Inflammatory macrophage treated with lipopolysaccharide for 4 hours (primary cell): ENCODE measurements around the gene SLC5A1.

ENCODE experiments used
- DNase-seq: peaks from one replicate; pipeline ENCODE4 v3.0.0-alpha.2; 2020

SLC5A1 gene

DNA sequence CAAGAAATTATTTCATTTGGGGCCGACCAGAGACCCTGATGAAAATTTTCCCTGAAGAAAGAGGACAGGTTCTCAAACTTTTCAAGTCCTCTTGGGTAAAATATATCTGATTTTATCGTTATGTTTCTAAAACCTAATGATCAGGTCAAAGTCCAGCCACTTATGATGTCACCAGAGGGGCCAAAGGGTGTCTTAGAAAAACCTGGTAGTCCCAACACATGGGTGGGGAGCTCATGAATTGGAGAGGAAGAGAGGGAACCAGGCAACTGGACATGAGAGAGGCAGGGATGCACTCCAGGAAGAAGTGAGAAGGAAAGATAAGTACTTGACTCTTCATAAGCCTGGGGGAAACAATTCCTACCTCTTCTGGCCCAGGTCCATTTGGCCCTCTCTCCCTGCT is 9.2 kb downstream of the SLC5A1 start:
- no peak for DNase-seq

DNA sequence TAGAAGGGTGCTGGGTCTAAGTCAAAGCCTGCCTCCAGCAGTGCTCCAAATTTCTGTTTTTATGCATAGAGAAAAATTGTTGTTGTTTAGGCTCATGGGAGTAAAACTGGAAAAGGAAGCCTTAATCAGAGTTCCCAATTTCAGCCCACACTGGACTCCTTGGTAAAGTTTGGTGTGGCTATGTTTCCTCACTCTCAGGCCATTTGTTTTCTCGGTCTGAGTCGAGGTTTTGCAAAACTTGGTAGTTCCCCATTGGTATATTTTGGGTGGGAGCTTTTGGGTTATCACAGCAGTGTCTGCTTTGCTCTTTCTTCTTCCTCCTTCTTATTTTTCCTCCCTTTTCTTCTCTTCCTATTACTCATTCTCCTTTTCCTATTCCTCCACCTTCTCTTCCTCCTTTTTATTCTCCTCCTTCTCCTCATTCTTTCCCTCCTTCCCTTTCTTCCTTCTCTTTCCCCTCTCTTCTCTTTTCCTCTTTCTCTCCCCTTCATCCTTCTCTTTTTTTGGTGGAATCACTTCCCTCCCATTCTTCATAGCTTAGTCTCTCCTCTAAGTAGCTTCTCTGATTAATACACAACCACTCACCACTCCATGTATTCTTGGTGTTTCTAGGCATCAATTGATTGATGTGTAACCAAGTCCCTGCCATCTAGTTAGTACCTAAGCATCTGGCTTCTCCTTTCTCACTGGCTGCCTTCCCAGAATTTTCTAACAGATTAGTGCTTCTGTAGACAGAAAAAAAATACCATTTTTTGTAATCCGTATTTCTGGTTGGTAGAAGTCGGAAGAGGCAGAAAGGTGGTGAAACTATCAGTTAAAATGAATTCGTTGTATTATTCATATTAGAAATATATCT is 10.1 kb downstream of the SLC5A1 start:
- peak; percentile 71 for DNase-seq

DNA sequence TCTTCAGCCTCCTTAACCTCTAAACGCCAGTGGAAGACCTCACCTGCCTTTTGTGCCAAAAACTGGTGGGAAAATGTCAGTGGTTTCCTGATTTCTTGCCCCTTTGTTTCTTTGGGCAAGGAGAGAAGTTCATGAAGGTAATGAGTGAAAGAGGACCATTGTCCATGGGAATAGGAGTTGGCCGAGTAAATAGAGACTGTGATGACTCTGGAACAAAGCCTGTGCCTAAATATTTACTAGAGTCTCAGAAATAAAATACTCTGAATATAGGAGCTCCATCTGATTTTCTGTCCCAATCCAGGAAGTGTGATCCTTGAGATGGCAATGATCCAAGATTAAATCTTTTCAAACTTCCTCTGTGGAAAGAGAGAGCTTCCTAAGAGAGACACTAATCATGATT is 12.0 kb downstream of the SLC5A1 start:
- no peak for DNase-seq

DNA sequence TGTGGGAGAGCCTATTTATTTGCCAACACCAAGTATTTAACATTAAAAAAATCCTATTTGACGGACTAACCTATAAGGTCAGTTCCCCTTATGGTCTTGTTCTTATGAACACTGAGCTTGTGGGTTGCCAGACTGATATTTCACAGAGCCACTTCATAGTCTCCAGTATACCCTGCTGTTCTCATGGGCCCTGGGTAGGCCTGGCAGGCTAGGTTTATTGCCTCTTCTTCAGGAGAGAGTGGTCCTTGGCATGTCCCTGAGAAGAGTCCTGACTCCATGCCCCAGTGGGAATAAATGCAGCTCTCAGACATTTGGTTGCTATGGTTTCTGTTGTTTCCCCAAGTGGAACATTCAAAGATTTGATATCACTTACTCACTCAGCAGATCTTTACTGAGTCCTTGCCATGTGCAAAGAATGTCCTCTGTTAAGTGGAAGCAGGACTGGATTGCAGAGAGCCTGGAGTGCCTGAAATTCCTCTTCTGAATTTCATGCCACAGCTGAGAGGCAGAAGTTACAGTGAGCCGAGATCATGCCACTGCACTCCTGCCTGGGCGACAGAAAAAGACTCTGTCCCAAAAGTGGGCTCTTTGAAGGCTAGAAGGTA is 15.7 kb downstream of the SLC5A1 start:
- no peak for DNase-seq

DNA sequence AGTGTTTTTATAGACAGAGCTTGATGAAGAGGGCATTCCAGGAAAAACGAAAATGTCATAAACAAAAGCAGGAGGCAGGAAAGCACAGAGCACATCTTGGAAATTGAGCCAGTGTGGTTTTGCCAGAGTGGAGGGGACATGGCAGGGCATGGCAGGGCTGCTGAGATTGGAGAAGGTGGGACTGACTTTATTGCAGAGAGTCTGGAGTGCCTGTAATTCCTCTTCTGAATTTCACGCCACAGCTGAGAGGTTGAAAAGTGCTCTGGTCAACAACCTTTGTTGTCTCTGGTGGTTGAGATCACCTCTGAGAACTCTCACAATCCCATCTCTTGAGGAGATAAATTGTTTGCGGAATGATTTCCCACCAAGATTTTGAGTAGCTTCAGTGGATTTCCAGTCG is 16.4 kb downstream of the SLC5A1 start:
- no peak for DNase-seq

DNA sequence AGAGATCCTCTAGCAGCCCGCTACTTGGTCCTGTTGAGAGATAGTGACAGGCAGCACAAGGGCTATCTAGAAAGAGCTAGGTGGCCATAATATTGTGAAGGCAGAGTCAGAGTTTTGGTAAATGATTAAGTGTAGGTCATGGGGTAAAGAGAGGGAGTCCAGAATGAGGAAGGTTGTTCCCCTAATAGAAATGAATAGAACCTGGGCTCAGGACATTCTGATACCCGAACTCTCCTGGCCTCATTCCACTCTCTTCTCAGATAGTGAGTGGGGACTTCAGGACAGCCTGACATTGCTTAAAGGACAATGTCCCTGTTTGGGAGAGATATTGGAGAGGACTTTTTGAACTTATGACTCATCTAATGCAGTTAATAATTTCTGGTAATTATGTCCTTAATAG is 20.6 kb downstream of the SLC5A1 start:
- no peak for DNase-seq

DNA sequence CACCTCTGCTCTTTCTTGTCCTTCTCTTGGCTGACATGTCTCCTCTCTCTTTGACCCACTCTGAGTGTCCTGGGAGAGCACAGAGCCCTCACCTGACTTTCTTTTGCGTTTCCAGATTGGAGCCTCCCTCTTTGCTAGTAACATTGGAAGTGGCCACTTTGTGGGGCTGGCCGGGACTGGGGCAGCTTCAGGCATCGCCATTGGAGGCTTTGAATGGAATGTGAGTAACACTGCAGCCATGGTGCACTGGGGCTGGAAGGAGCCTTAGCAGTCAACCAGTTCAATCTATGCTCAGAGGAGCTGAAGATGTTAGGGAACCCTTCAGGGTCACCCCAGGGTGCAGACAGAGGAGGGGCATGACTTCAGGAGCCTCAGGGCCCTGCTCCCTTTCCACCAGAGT is 23.8 kb downstream of the SLC5A1 start:
- no peak for DNase-seq

DNA sequence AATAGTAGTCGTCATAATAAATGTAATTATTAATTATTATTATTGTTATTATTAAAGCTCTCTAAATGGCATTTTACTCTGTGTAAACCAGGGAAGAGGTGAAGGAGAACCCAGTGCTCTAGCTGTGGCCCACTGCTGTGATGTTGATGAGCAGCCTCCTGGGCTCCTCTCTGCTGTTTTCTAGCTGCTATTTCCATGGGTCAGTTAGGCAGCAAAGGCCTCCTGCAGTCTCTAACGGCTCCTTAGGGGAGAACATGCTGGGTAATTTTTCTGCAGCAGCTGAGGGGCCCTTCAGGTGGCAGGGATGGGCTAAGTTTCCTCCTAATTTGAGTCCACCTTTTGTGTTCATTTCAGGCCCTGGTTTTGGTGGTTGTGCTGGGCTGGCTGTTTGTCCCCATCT is 24.6 kb downstream of the SLC5A1 start:
- no peak for DNase-seq

DNA sequence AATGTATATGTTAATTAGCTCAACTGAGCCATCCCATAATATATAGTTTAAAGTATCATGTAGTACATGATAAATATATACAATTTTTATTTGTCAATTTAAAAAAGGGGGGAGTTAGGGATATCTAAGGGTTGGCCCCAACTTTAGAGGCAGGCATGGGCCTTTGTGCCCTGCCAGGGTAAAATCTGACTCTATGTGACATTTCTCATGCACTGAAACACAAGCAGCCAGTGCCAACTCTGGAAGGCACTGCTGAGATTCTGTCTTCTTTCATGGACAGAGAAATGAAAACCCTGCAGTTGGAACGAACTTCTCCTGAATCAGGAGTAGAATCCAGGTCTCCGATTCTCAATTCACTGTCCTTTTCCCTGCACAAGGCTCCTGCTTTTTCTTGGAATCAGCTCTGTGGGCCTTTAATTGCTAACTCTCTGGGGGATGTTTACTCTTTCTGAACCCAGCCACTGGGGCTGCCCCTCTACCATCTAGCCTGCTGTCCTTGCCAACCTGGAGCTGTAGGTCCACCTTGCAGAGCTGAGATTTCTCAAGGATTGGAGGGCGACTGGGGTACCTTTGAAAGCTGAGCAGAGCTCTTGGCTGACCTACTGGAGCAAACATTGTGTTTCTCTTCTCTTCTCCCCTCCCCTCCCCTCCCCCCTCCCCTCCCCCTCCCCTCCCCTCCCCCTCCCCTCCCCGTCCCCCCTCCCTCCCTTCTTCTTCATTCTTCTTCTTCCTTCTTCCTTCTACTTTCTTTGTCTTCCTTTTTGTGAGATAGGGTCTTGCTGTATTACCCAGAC is 26.7 kb downstream of the SLC5A1 start:
- DNase-seq: no peak

DNA sequence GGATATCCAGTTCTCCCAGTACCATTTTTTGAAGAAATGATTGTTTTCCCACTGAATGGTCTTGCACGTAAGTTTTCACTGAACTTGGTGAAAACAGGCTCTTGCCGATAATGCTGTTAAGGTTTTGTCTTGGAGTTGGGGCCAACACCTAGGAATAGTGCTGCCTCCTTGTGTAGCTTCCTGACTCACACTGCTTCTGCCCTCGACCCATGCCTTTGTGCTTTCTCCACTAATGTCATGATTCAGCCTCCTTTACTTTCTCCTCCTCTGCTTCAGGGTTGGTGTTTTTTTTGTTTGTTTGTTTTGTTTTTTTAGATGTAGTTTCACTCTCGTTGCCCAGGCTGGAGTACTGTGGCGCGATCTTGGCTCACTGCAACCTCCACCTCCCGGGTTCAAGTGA is 30.2 kb downstream of the SLC5A1 start:
- no peak for DNase-seq

DNA sequence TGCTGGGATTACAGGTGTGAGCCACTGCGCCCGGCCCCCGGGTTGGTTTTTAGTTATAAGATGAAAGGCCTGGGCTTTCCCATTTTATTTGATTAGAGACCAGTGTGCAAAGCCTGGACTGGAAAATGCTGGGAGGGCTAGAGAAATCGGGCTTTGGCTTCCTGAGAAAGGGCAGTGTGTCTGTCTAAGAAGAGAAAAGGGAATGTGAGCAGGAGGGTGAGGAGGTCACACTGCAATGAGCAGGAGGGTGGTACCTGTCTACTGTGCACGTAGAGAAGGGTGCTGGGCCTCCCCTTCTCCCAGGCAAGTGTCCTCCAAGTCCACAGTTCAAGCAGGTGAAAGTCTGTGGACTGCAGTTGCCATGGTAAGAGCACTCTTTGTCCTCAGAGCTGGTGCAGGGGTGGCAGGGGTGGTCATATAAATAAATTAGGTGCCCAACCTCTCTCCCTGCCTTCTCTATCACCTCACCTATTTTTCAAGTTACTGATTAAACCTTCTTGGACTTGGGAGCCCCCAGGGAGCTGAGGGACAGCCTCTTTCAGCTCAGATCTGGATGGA is 30.8 kb downstream of the SLC5A1 start:
- DNase-seq: no peak

DNA sequence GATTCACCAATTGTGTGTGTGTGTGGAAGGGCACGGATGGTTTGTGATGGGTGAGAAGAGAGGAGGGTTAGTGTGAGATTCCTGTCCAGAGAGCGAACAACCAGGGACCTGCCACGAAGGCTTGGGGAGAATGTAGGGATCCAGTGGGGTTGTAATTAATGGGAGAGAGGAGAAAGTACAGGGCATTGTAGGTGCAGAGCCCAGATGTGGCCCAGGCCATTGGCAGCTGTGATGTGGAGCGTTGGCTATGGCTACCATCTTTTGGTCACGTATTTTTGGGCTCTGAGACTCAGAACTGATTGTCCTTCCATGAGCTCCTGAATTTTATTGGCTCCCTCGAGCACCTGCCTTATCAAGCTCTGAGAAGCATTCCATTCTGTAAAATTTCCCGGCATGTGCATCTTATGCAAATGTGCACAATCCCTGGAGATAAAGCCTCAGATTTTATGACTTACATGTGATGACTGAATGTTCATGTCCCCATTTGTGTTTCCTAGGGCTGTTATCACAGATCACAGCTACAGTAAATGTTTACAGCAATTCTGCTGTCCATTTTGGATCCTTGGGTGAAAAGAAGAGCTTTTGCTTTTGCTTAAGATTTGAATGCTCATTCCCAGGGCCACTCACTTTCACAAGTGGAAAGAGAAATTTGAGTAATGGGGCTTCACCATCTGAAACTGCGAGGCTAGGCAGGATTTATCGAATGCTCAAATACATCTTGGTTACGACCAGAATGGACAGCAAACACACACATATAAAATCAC is 33.1 kb downstream of the SLC5A1 start:
- no peak for DNase-seq

DNA sequence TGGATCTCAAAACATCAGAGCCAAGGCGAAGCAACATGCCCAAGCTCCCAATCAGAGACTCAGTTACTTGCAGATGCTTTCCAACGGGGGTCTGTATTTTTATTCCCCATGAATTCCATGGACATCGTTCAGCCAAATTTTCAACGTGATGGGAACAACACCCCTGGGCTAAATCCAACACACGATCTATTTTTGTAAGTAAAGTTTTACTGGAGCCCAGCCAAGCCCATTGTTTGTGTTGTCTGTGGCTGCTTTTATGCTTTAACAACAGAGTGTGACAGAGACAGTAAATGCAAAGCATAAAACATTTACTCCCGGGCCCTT is 33.7 kb downstream of the SLC5A1 start:
- no peak for DNase-seq

DNA sequence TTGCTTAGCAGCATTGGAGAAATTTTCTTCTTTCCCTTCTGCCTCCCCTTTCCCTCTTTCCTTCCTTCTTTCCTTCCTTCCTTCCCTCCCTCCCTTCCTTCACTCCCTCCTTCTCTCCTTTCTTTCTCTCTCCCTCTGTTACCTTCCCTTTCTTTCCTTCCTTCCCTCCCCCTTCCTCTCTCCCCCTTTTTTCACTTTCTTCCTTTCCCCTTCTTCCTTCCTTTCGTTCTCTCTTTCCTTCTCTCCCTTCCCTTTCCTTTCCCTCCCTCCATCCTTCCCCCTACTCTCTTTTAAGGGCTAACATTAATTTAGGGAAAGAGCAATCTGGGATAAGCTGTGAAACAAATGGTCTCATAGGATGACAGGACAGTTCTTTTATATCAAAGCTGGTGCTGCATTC is 34.1 kb downstream of the SLC5A1 start:
- no peak for DNase-seq

DNA sequence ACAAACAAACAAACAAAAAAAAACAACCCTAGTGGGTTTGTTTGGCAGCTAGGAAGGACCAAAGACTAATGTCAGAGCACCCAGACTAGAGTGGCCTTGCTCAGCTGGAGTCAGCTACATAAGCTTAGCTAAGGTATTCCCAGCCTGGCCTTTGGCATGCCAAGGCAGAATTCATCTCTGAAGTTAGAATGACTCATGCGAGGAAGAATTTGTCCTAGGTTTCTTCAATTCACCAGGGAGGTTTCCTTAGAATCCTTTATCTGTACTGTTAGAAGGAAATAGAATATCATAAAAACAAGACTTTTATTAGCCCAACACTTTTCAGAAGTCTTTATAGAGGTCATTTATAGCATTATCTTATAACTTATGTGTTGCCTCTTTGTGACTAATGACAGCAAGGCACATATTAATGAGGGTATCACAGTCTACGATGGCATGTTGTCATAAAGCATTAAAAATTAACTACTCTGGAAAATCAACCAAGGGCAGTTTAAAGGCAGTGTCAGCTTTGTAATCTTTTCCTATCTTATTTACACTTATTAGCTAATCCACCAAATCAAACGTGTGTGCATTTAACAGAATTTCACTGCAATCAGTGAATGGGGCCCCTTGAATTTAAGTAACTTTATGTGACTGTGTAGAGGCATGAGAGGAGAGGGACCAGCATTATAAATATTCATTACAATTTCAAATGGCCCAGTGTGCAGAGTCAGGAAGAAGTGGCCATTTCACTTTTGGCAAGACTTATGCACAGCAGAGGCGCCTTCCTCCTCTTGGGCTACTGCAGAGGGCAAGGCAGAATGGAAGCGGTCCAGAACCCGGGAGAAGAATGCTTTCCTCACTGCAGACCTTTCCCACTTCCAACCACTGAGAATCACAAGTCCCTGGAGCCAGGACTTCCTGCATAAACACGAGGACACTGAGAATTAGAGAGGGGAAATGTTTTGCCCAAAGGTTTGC is 36.3 kb downstream of the SLC5A1 start:
- no peak for DNase-seq

DNA sequence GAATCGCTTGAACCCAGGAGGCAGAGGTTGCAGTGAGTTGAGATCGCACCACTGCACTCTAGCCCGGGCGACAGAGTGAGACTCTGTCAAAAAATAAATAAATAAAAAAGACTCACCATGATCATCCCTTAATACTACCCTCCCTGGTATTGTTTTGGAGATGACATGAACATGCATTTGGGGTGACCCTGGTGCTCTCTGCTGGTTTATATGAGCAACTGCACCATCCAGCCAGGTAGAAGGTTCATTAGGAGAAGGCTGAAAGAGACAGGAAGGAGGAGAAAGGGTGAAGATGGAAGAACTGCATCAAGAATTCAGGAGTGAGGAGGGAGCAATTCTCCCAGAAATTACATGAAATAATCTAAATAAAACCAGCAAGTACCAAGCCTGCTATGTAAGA is 37.8 kb downstream of the SLC5A1 start:
- peak; percentile 45 for DNase-seq

DNA sequence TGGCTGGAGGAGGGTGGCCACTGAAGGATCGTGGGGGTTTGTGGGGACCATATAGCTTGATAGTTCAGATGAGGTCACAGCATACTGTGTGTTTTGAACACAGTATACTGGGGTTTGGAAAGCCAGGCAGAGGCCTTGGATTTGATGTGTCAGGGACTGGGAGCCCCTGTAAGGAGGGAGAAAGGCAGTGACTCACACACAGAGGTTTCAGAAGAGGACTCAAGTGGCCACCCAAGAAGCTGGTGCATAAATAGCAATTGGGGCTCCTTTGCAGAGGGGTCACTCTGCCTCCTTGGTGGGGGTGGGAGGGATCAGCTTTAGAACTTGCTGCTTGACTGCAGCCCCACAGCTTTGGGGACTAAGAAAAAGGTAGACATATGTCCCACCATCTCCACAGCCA is 39.3 kb downstream of the SLC5A1 start:
- no peak for DNase-seq

DNA sequence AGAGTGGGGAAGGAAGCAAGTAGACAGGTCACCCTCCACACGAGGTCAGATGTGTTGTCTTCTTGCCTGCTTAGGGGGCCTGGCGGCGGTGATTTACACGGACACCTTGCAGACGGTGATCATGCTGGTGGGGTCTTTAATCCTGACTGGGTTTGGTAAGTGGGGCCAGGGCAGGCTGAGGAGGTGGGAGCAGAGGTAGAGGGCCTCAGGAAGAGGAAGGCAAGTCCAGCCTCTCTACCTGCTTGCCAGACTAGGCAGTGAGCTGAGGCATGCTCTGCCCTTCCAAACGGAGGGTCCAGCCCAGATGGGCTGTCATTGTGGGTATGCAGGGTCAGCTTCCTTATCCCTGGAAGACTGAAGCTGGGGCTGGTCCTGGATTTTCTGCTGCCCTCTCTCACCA is 39.9 kb downstream of the SLC5A1 start:
- no peak for DNase-seq

DNA sequence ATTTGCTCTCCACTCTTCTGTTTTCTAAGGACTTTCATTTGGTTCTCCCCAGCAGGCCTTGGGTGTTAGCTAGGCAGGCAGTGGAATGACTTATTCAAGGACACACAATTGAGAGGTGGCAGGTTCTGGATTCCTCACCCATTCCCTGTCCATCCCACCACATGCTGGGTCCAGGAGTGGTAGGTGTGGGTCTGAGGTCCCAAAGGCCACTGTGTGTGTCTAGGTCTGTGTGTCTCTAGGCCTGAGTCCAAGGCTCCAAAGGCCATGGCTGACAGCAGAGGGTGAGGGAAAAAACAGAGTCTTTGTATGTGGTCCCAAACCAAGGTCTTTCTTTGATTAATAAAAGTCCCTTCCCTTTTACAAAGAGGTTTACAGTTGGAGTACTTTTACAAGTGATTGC is 40.8 kb downstream of the SLC5A1 start:
- DNase-seq: no peak

DNA sequence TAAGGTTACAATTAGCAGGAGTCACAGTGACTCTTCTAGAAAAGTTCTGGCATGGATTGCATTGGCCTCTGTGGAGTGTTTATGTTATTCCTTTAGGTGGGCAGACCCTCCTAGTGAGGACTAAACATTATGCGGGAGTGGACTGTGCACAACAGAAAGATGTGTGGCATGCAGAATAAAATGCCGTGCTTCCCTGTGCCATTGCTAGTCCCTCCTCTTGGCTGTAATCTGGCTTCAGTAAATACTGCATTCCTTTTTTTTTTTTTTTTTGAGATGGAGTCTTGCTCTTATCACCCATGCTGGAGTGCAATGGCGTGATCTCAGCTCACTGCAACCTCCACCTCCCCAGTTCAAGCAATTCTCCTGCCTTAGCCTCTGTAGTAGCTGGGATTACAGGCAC is 45.0 kb downstream of the SLC5A1 start:
- DNase-seq: no peak

DNA sequence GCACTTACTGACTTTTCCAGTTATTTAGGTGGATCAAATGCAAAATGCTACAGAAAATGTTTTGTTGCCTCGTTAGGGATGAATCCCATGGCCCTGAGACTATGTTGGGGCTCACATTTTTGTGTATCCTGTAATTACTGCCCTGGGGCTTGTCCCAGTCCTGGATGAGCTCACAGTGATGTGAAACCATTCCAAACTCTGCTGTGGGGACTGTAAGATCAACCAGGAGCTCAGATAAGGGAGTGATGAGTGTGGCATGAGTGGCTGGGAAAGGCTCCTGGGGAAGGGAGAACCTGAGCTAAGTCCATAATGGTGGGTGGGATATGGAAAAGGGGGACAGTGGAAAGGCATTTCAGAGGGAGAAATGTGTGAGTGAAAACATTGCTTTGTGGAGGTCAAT is 54.0 kb downstream of the SLC5A1 start:
- no peak for DNase-seq
